Measurements from ENCODE around the gene FBXO7. TPM values are rescaled to one million over a fixed set of nuclear protein-coding genes. Genes with fewer than 3 reads are reported as not detected.

FBXO7 gene
- total RNA-seq, 1 experiment from 2014 or later = 83.6 TPM

DNA sequence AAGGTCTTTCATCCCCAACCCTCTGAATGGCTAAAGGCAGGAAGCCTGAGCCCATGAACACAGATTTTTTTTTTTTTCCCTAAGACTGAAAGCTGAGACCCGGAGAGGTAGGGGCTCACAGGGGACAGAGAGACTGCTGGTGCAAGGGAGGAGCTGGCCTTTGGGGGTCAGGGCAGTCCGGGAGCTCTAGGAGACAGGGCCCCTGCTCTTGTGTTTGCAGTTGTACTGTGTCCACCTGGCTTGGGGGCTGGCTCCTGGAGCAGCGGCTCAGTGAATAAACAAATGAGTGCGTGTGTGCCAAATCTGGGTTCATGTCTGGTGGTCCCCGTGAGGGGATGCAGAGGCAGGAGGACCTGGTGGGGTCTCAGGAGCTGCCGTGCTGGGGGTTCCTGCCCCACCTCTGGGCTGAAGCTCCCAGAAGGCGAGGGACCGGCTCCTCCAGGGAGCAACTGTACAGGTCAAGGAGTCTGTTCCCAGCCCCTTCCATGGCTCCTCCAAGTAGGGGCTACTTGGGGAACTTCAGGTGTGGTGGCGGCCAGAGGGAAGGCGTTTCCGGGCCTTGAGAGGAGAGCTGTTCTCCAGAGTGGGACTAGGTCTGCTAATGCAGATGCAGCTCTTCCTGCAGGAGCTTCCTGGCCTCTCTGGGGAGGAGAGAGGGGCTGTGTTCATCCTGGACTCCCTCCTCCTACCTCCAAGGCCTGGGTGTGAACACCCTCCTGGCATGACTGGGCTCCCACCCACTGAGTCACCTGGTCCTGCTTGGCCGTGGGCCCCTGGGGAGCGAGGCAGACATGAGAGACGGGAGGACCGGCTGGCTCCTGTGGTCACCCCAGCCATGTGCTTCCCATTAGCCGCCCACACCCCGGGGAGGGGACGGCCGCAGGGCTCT is 57.6 kb downstream of the FBXO7 start:
- DNase-seq (ENCODE audit: low read depth) = peak; percentile 98

GRCh38 chr22:32532820-32533128 is 58.2 kb downstream of the FBXO7 start:
- DNase-seq (ENCODE audit: low read depth) = no peak

GRCh38 chr22:32533265-32534111 is 58.9 kb downstream of the FBXO7 start:
- peak; percentile 60 for DNase-seq (ENCODE audit: low read depth)

- no peak for DNase-seq (ENCODE audit: low read depth)
Measured at GRCh38 chr22:32534252-32535235, 59.9 kb downstream of the FBXO7 start.

GRCh38 chr22:32535531-32536190 is 61.0 kb downstream of the FBXO7 start:
- DNase-seq (ENCODE audit: low read depth) = no peak

- DNase-seq (ENCODE audit: low read depth) = no peak
Measured at GRCh38 chr22:32536352-32536751, 61.7 kb downstream of the FBXO7 start.

- no peak for DNase-seq (ENCODE audit: low read depth)
Measured at GRCh38 chr22:32538521-32538920, 63.9 kb downstream of the FBXO7 start.

DNA sequence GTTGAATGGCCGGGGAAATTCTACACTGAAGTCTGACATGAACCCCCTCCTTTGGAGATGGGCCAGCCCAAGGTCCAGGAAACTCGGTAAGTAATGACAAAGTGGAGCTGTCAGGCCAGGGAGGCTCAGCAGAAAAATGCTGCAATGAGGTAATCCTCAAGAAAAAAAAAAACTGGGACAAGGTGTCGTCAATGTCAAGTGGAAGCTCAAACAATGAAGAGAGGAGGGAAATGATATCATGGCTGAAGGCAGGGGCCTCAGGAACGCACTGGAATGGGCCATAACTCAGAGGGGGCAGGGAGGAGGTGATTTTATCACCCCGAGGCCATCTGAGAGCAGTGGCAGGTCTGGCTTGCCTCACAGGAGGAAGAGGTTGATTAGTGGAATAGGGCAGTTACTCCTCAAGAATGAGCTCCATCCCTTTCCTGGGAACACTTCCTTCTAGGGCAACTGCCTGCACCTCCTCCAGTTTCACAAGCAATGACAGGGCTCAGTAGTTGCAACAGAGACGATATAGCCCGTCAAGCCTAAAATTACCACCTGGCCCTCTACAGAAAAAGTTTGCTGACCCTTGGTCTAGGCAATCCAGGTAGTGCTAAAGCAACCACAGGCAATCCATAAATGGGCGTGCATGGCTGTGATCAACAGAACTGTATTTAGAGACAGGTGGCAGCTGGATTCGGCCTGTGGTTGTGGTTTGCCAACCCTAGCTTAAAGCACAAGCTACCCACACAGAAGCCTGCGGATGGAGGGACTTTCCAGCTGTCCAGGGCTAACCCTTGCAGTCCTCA is 65.2 kb downstream of the FBXO7 start:
- peak; percentile 68 for DNase-seq (ENCODE audit: low read depth)

DNA sequence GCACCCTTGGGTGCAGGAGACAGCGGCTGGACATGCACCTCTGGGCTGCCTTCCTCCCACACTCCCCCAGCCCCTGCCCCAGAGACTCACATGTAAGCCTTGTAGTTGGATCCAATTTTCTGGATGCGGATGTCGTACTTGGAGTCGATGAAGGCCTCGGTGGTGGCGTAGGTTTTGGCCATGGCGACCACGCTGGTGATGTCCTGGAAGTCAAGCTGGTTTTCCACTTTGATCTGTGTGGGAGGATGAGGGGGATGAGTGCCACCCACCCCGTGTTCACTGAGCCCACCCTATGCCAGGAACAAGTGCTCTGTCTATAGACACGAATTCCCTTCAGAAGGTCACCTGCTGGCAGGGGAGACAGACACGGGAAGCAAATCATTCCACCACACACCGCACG is 66.9 kb downstream of the FBXO7 start:
- no peak for DNase-seq (ENCODE audit: low read depth)

DNA sequence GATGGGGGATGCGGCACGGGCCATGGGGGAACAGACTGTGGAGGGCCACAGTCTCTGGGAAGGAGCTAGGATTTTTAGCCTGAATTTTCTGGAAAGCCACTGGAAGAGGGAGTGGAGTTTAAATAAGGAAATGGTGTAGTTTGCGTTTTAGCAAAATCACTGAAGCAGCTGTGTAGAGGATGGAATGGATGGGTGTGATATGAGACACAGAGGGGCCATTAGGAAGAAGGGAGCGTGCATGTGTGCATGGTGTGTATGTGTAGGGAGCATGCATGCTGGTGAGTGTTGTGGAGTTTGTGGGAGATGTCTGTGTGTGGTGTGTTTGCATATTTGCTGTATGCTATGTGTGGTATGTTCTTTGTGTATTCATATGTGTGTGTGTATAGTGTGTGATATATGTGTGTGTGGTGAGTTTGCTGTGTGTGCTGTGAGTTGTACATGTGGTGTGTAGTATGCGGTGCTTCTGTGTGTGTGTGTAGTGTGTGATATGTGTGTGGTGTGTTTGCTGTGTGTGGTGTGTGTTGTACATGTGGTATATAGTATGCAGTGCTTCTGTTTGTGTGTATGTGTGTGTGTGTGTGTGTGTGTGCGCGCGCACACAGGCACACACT is 67.6 kb downstream of the FBXO7 start:
- DNase-seq (ENCODE audit: low read depth) = no peak

- DNase-seq (ENCODE audit: low read depth) = no peak
Measured at GRCh38 chr22:32542677-32543357, 68.2 kb downstream of the FBXO7 start.

DNA sequence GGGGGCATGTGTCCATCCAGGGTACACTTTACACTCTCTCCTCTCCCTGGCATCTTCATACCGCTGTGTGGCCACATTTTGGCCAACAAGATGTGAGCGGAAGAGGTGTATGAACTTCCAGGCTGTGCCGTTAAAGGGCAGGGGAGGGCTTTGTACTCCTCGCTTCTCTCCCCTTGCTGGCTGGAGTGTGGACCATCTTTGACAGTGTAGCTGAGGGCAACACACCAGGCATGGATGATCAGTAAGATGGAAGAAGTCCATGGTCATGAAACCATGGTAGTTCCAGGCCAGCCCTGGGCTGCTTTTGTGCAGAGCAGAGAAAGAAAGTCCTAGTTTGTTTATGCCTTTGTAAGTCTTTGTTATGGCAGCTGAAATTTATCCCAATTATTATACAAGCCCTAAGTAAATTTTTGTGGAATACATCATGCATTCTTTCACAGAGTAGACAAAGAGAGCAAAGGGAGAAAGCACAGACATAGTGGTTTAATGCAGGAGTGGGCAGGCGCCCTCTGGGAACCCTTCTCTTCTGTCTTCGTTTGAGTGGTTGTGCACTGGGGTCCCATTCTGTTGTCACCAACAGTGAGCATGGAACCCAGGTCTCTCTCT is 70.4 kb downstream of the FBXO7 start:
- DNase-seq (ENCODE audit: low read depth) = no peak

GRCh38 chr22:32545801-32546200 is 71.2 kb downstream of the FBXO7 start:
- DNase-seq (ENCODE audit: low read depth) = peak; percentile 48

DNA sequence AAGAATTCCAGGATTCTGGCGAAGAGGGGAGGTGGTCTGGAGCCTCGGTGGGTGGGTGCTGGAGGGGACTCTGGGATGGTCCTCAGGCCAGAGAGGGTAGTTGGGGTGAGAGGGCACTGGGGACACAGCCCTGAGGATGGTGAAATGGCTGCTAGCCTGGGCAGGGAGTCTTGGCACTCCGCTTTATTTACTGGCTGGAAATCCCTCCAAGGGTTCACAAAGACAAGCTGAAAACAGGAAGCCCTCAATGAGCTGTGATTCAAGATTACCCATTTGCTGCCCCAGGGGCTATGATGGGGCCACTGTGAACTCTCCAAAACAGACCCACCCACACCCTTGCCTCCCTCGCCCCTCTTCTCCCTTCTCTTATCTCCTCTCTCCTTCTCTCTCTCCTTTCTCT is 71.9 kb downstream of the FBXO7 start:
- peak; percentile 39 for DNase-seq (ENCODE audit: low read depth)

DNA sequence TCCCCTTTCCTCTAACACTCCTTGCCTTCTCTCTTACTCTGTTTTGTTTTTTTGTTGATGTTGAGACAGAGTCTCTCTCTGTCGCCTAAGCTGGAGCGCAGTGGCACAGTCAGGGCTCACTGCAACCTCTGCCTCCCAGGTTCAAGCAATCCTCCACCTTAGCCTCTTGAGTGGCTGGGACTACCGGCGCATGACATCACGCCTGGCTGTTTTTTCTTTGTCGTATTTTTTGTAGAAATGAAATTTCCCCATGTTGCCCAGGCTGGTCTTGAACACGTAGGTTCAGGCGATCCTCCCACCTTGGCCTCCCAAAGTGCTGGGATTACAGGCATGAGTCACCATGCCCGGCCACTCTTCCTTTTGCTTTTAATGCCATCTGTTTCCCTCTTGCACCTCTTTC is 72.3 kb downstream of the FBXO7 start:
- no peak for DNase-seq (ENCODE audit: low read depth)

DNA sequence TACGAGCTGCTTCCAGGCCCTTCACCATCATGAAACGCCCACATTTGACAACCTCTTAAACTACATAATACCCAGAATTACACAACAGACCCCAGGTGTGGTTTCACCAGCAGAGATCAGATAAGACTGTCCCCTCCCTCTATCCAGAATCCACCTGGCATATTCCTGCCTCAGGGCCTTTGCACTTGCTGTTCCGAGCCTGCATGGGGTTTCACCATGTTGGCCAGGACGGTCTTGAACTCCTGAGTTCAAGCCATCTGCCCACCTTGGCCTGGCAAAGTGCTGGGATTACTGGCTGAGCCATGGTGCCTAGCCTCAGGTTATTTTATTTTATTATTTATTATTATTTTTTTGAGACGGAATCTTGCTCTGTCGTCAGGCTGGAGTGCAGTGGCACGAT is 73.4 kb downstream of the FBXO7 start:
- no peak for DNase-seq (ENCODE audit: low read depth)

Data from Daoy (cell line).